Tibial nerve (tissue), 4 donors: Measurements from ENCODE around the gene HOXD9. TPM values are rescaled to one million over a fixed set of nuclear protein-coding genes. Genes with fewer than 3 reads are reported as not detected.

ENCODE experiments used
- DNase-seq, 2 donors: peaks; one replicate each; pipeline ENCODE4 v3.0.0-alpha.2; 2019; ENCODE audit warnings: low spot score in 2 of 2
- H3K27ac ChIP-seq, 4 donors: fragments of 200-600 bp; sonication (generic) in 3 of 4; one replicate each; pipeline ENCODE4 v1.5.1; 2017 to 2019; ENCODE audit warnings: mild to moderate bottlenecking in 1 of 4
- H3K27me3 ChIP-seq, 2 donors: fragments of 200-600 bp; sonication (generic) in 1 of 2; one replicate each; pipeline versions ENCODE4 v1.5.1 to v1.6.0; 2017 to 2019
- H3K36me3 ChIP-seq, 3 donors: fragments of 200-600 bp; sonication (generic); one replicate each; pipeline ENCODE4 v1.5.1; 2018 to 2019
- H3K4me1 ChIP-seq, 4 donors: fragments of 200-600 bp; sonication (generic) in 3 of 4; one replicate each; pipeline ENCODE4 v1.5.1; 2017 to 2019
- H3K4me3 ChIP-seq, 4 donors: fragments of 200-600 bp; sonication (generic) in 3 of 4; one replicate each; pipeline ENCODE4 v1.5.1; 2017 to 2019; ENCODE audit warnings: mild to moderate bottlenecking in 1 of 4, moderate library complexity in 1 of 4
- H3K9me3 ChIP-seq, 4 donors: fragments of 200-600 bp; sonication (generic) in 3 of 4; one replicate each; pipeline ENCODE4 v1.5.1; 2017 to 2019
- EP300 ChIP-seq, 2 donors: sonication (generic); formaldehyde crosslinking; IDR thresholded peaks; one replicate each; pipeline ENCODE4 v1.6.1; 2017; ENCODE audit warnings: antibody characterized with exemption in 2 of 2, mild to moderate bottlenecking in 1 of 2
- POLR2A ChIP-seq, 2 donors: fragments of 450-650 bp; IDR thresholded peaks; one replicate each; pipeline ENCODE4 v1.6.1; 2017; ENCODE audit warnings: antibody characterized with exemption in 2 of 2, mild to moderate bottlenecking in 2 of 2, moderate library complexity in 2 of 2
- WGBS, 2 donors: methylation state at CpG; one replicate each; pipeline ENCODE4 v1.1.5; 2018; 5-methylcytosine and 5-hydroxymethylcytosine counted together
- total RNA-seq, 4 donors: library from RNA; depleted of rRNA; stranded (reverse); fragments of >200 nt; gene quantifications; one replicate each; pipeline ENCODE4 v1.1.0, GENCODE V29; 2016
- TF ChIP-seq, protein P1 (sequence below), 5 experiments: fragments of 200-600 bp in 3 of 5; fragments of 450-650 bp in 2 of 5; sonication (generic) in 3 of 5; IDR thresholded peaks; one replicate each; pipeline ENCODE4 v1.5.1; 2016 to 2019; ENCODE audit warnings: antibody characterized with exemption in 5 of 5, mild to moderate bottlenecking in 3 of 5, moderate library complexity in 2 of 5

Gene HOXD9
- total RNA-seq, 4 donors from 2014 or later: 1.9 to 9.4 (median 5.9) TPM

DNA sequence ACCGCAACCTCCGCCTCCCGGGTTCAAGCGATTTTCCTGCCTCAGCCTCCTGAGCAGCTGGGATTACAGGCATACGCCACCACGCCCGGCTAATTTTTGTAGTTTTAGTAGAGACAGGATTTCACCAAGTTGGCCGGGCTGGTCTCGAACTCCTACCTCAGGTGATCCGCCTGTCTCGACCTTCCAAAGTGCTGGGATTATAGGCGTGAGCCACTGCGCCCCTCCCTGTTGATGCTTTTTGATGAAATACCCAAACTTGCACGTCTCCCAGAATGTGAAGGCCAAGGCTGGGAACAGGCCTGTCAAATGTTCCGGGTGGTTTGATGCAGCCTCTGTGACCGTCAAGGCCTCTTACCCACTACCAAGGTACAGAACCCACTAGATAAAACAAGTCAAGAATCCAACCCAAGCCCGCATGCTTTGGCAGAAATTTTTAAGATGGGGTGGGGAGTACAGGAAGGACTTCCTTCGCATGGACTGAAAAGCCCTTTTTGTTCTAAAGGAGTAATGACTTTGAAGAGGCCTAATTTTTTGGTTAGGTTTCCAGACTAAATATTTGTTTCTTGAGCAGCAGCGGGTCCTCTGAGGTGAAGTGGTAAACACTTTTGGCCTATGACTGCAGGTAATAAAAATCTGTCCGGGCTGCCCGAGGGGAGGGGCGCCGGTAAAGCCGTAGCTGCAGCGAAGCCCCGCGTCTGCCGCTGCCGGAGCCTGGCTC lies 35.0 kb upstream of the HOXD9 start:
- WGBS, 2 donors: 45 to 52% methylated on average over 27 to 29 of the region's 29 CpGs
- H3K27me3 ChIP-seq: peaks cover 12 to 100% of the 10 kb centered on the region in 2 donors
- DNase-seq: no peak
- peaks cover 0 to 53% (median 16%) of the 10 kb centered on the region in 4 donors for H3K4me1 ChIP-seq
- no peak overlapping the region for H3K27ac ChIP-seq
- no peaks in the 10 kb centered on the region for H3K36me3 ChIP-seq
- peak overlapping the region in 1 of 4 donors; percentile 35 for H3K4me3 ChIP-seq
- H3K9me3 ChIP-seq: no peaks in the 10 kb centered on the region
- no peak for TF ChIP-seq EP300 (IDR thresholded peaks at IDR 0.05)

DNA sequence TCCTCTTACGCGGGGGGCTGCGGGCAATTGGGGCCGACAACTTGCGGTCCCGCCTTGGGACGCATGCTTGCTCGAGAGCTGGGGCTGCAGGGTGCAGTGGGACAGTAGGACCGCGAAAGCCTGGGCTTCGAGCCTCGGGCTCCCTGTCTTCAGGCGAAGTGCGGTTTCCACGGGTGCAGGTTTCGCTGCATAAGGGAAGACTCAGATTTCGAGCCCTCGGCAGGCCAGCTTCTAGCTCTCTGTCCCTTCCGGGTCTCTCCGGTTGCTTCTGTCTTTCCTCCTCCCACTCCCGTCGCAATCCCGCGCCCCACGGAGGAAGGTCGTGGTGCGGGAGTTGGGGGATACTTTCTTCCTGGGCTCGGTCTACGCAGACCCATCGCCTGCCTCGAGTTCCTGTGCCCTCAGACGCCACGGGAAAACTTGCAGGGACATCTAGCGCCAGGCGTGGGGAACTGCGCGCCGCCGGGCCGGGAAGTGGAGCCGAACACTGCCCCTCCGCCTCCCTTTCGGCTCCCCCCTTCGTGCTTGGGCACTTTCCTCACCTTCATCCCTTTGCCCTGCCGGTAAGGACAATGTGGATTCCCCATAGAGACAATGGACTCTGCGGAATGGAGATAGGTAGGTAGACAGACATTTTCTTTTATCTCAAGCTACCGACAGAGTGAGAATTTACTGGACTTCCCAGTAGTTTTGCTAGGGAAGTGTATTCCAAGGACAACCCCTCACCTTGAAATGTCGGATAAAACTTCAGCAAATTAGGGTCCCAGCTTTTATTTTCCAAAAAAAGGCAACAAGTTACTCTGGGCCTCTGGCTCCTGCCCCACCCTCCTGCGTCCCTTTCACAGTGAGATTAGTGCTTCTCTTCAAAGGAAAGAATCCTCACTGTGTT lies 34.2 kb upstream of the HOXD9 start:
- H3K4me3 ChIP-seq: peak overlapping the region in 1 of 4 donors; percentile 35
- peaks cover 8 to 98% of the 10 kb centered on the region in 2 donors for H3K27me3 ChIP-seq
- peak in 1 of 2 donors; percentile 36 for DNase-seq
- no peak overlapping the region for H3K27ac ChIP-seq
- H3K9me3 ChIP-seq: no peaks in the 10 kb centered on the region
- TF ChIP-seq, protein P1, sequence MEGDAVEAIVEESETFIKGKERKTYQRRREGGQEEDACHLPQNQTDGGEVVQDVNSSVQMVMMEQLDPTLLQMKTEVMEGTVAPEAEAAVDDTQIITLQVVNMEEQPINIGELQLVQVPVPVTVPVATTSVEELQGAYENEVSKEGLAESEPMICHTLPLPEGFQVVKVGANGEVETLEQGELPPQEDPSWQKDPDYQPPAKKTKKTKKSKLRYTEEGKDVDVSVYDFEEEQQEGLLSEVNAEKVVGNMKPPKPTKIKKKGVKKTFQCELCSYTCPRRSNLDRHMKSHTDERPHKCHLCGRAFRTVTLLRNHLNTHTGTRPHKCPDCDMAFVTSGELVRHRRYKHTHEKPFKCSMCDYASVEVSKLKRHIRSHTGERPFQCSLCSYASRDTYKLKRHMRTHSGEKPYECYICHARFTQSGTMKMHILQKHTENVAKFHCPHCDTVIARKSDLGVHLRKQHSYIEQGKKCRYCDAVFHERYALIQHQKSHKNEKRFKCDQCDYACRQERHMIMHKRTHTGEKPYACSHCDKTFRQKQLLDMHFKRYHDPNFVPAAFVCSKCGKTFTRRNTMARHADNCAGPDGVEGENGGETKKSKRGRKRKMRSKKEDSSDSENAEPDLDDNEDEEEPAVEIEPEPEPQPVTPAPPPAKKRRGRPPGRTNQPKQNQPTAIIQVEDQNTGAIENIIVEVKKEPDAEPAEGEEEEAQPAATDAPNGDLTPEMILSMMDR (IDR thresholded peaks at IDR 0.05): peak; percentile 53 to 83 (median 65)
- TF ChIP-seq EP300 (IDR thresholded peaks at IDR 0.05): no peak
- WGBS, 2 donors: 5 to 11% methylated on average over 34 to 38 of the region's 49 CpGs
- H3K36me3 ChIP-seq: no peaks in the 10 kb centered on the region
- peaks cover 0 to 53% (median 20%) of the 10 kb centered on the region in 4 donors for H3K4me1 ChIP-seq

DNA sequence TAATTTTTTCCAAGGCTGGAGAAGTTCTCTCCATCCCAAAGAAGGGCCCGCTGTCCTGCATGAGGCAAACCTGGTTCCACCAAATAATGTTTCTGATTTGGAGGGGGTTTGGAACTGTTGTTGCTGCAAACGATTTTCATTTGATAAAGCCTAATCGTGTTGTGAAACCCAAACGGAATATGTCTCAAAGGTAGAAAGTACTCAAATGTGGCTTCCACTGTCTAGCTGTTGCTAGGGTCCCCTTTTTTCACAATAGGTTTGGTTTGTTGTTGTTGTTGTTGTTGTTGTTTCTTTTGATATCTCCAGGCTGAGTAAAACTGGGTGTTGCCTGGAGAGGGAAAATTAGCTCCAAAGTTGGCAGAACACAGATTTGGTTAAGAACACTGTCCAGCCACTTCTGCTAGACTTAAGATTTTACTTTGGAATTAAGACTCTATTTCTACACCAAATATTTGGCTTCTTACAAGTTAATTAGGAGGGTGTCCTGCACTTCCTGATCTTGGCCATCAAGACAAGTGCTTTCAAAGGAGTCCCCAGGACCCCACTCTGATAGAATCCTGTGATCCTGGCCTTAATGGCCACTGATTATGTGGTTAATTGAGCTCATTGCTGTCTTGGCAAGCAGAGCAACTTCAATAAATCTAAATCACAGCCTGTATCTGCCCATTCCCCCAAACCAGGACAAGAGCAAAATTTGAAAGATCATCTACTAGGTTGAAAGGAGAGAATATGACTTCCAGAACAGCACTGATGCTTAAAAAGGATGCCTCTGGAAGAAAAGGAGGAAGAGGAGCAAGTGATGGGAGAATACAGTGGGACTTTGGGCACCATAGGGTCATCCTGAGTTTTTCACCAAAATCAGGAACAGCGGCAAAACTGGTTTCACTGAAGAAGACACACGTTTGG lies 33.3 kb upstream of the HOXD9 start:
- Histone ChIP-seq H3K36me3 (no peaks in the 10 kb centered on the region), H3K4me1 (peaks cover 0 to 51% (median 23%) of the 10 kb centered on the region in 4 donors), H3K27ac (no peak overlapping the region), H3K27me3 (peaks cover 7 to 98% of the 10 kb centered on the region in 2 donors), H3K9me3 (no peaks in the 10 kb centered on the region), H3K4me3 (no peak overlapping the region)
- no peak for DNase-seq
- TF ChIP-seq, protein P1 (IDR thresholded peaks at IDR 0.05): no peak
- TF ChIP-seq POLR2A (IDR thresholded peaks at IDR 0.05) (no peak), EP300 (IDR thresholded peaks at IDR 0.05) (no peak)
- WGBS, 2 donors: 15 to 16% methylated on average over 6 of the region's 6 CpGs

DNA sequence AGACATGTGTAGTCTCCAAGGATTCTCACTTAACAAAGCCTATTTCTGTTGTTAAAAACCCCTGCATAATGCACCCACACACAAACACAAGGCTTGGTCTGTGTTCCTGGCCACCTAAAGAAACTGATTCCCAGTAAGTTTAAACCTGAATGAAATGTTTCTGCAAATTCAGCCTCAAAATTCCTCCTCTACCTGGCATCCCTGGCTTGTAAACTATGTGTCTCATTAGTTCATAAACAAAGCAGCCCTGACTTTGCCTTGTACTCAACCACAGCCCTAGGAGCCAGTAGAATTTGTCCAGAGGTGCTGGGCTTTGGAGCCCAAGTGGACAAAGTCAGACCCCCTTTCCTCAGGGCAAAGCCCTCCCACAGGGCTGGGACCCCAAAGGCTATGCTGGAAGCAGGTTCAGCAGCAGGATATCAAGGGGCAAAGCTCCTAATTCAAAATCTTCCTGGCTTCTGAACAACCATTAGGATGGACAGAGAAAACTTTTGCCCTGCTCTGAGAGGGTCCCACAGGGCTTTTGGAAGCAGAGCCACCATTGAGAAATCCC lies 32.6 kb upstream of the HOXD9 start:
- TF ChIP-seq EP300 (IDR thresholded peaks at IDR 0.05) (no peak), POLR2A (IDR thresholded peaks at IDR 0.05) (no peak)
- TF ChIP-seq, protein P1 (IDR thresholded peaks at IDR 0.05): no peak
- Histone ChIP-seq H3K27ac (no peak overlapping the region), H3K4me1 (peaks cover 0 to 46% (median 22%) of the 10 kb centered on the region in 4 donors), H3K36me3 (no peaks in the 10 kb centered on the region), H3K9me3 (no peaks in the 10 kb centered on the region), H3K27me3 (peaks cover 3 to 98% of the 10 kb centered on the region in 2 donors), H3K4me3 (no peak overlapping the region)
- DNase-seq: no peak

DNA sequence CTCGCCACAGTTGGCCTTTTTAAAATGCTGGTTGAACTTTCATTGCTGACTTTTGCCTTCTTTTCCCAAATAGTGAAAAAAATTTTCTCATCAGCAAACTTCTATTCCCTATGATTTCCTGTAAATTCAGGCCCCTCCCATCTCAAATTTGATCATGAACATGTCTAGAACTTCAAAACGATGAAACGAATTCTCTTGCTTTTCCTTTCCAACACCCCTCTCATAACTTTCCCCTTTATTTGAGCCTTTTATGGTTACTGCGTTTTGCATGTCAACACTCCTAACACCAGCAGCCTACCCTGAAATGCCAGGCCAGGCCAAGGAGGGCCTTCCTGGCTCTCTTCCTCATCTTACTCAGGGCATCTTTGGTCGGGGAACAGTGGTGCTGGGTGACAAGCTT lies 31.7 kb upstream of the HOXD9 start:
- Histone ChIP-seq H3K4me1 (peaks cover 0 to 37% (median 15%) of the 10 kb centered on the region in 4 donors), H3K27me3 (peaks cover 3 to 98% of the 10 kb centered on the region in 2 donors), H3K36me3 (no peaks in the 10 kb centered on the region), H3K4me3 (no peak overlapping the region), H3K27ac (no peak overlapping the region), H3K9me3 (no peaks in the 10 kb centered on the region)
- WGBS, 2 donors: 29 to 40% methylated on average over 5 of the region's 5 CpGs
- TF ChIP-seq POLR2A (IDR thresholded peaks at IDR 0.05) (no peak), EP300 (IDR thresholded peaks at IDR 0.05) (no peak)
- TF ChIP-seq, protein P1 (IDR thresholded peaks at IDR 0.05): no peak
- DNase-seq: no peak
